Left lung (tissue), 10 donors: Measurements from ENCODE around the gene TFRC. TPM values are rescaled to one million over a fixed set of nuclear protein-coding genes. Genes with fewer than 3 reads are reported as not detected.
A peak's percentile ranks its signal among the peaks of the same experiment; 100 is the strongest.

Experiments used
- ATAC-seq: fragments of 200-7000 bp; cut with Tn5 transposase; one replicate; pipeline ENCODE4 v1.9.1; 2020; ENCODE audit warnings: moderate library complexity
- DNase-seq, 4 donors: peaks; one replicate each; pipeline ENCODE4 v3.0.0-alpha.2; 2013 to 2020
- H3K27ac ChIP-seq, 2 donors: fragments of 200-600 bp; sonication (generic) in 1 of 2; one replicate each; pipeline versions ENCODE4 v1.5.0 to v1.8.0; 2020 to 2021
- H3K27me3 ChIP-seq, 2 donors: fragments of 200-600 bp; sonication (generic) in 1 of 2; one replicate each; pipeline versions ENCODE4 v1.5.0 to v1.8.0; 2020 to 2021
- H3K36me3 ChIP-seq, 2 donors: fragments of 200-600 bp; sonication (generic) in 1 of 2; one replicate each; pipeline versions ENCODE4 v1.5.0 to v1.8.0; 2020 to 2021
- H3K4me1 ChIP-seq, 2 donors: fragments of 200-600 bp; one replicate each; pipeline ENCODE4 v1.8.0; 2021
- H3K4me3 ChIP-seq, 2 donors: fragments of 200-600 bp; sonication (generic) in 1 of 2; one replicate each; pipeline versions ENCODE4 v1.5.0 to v1.8.0; 2020 to 2021; ENCODE audit warnings: mild to moderate bottlenecking in 1 of 2
- H3K9me3 ChIP-seq, 2 donors: fragments of 200-600 bp; sonication (generic) in 1 of 2; one replicate each; pipeline versions ENCODE4 v1.5.0 to v1.8.0; 2020 to 2021
- CTCF ChIP-seq, 2 donors: fragments of 200-600 bp; sonication (generic) in 1 of 2; IDR thresholded peaks; one replicate each; pipeline versions ENCODE4 v1.5.0 to v1.8.0; 2021; ENCODE audit warnings: antibody characterized with exemption in 2 of 2
- intact Hi-C, 2 donors: fragments of 100-400 bp; cut with DNase I; formaldehyde crosslinking; loops; one replicate each; pipeline versions ENCODE4 v1.11.2 to v1.14.2; 2022
- polyA plus RNA-seq, 6 donors: library from polyadenylated mRNA; unstranded; fragments of 120-200 nt; gene quantifications; one replicate each; pipeline ENCODE4 v1.2.1, GENCODE V29; 2013; ENCODE audit not compliant: insufficient read length in 6 of 6
- total RNA-seq, 2 donors: library from RNA; stranded (reverse); fragmentation: NEBNext Ultra II Directional; extraction: Animal tissue kit (Norgen Biotek cat#: 25700); gene quantifications; one replicate each; pipeline ENCODE4 v1.2.1, GENCODE V29; 2021
- donor health status: DM: no; HTN: yes; CAD: no.
- donor health status: DM: no; HTN: no; CAD: no.

The TFRC gene
- total and polyA plus RNA-seq, 8 donors = 41.4 to 327 (median 47.6) TPM

- no peaks in the 10 kb centered on the region for H3K27me3 ChIP-seq
- H3K9me3 ChIP-seq = peaks cover 0 to 3% of the 10 kb centered on the region in 2 donors
- no peaks in the 10 kb centered on the region for H3K36me3 ChIP-seq
- intact Hi-C loops = no loop called here
- no peak overlapping the region for H3K4me3 ChIP-seq
- no peak overlapping the region for H3K27ac ChIP-seq
- no peak for ATAC-seq
- TF ChIP-seq CTCF (IDR thresholded peaks at IDR 0.05) = no peak
- no peak for DNase-seq
- no peaks in the 10 kb centered on the region for H3K4me1 ChIP-seq
These were observed 65.8 kb downstream of the TFRC start for GRCh38 chr3:196016059-196016458.

GRCh38 chr3:196013587-196014487, 68.1 kb downstream of the TFRC start:
- Histone ChIP-seq H3K9me3 (peaks cover 0 to 6% of the 10 kb centered on the region in 2 donors), H3K4me1 (no peaks in the 10 kb centered on the region), H3K4me3 (no peak overlapping the region), H3K27ac (no peak overlapping the region), H3K27me3 (peaks cover 0 to 7% of the 10 kb centered on the region in 2 donors), H3K36me3 (no peaks in the 10 kb centered on the region)
- intact Hi-C loops = no loop called here
- no peak for TF ChIP-seq CTCF (IDR thresholded peaks at IDR 0.05)
- no peak for ATAC-seq
- no peak for DNase-seq

GRCh38 chr3:196012941-196013476, 68.9 kb downstream of the TFRC start:
- Histone ChIP-seq H3K9me3 (peaks cover 0 to 6% of the 10 kb centered on the region in 2 donors), H3K4me3 (no peak overlapping the region), H3K4me1 (no peaks in the 10 kb centered on the region), H3K27me3 (peaks cover 0 to 10% of the 10 kb centered on the region in 2 donors), H3K27ac (no peak overlapping the region), H3K36me3 (no peaks in the 10 kb centered on the region)
- intact Hi-C loops = no loop called here
- DNase-seq (no peak), ATAC-seq (peak; percentile 29)
- TF ChIP-seq CTCF (IDR thresholded peaks at IDR 0.05) = no peak

- ATAC-seq = no peak
- H3K27ac ChIP-seq = no peak overlapping the region
- intact Hi-C loops = no loop called here
These were observed 69.4 kb downstream of the TFRC start for GRCh38 chr3:196012481-196012880.

More at GRCh38 chr3:196012481-196012880, 69.4 kb downstream of the TFRC start:
- no peak for DNase-seq
- Histone ChIP-seq H3K4me1 (no peaks in the 10 kb centered on the region), H3K36me3 (no peaks in the 10 kb centered on the region), H3K9me3 (peaks cover 0 to 6% of the 10 kb centered on the region in 2 donors), H3K27me3 (peaks cover 0 to 10% of the 10 kb centered on the region in 2 donors), H3K4me3 (no peak overlapping the region)
- no peak for TF ChIP-seq CTCF (IDR thresholded peaks at IDR 0.05)
